Stimulated activated naive CD8-positive, alpha-beta T cell treated with anti-CD3 and anti-CD28 coated beads, Interleukin-15, Interleukin-2, amounts not matched to agents 100 ng/mL and 50 ng/mL, for 24 hours (primary cell): ENCODE measurements around the gene SNX33.
"Not testable (repeated sequence)": the region's sequence is repeated elsewhere in the genome, so short reads cannot be mapped to it uniquely, and the experiment has no call there.

Experiments
- H3K27ac Mint-ChIP-seq: one replicate; pipeline ENCODE4 v1.8.0; 2021; ENCODE audit warnings: mild to moderate bottlenecking, mixed read lengths
- H3K27me3 Mint-ChIP-seq: one replicate; pipeline ENCODE4 v1.8.0; 2021; ENCODE audit warnings: mixed read lengths
- H3K36me3 Mint-ChIP-seq: one replicate; pipeline ENCODE4 v1.8.0; 2021; ENCODE audit warnings: low read depth, mixed read lengths
- H3K4me1 Mint-ChIP-seq: one replicate; pipeline ENCODE4 v1.8.0; 2021; ENCODE audit warnings: low read depth, mixed read lengths
- H3K4me3 Mint-ChIP-seq: one replicate; pipeline ENCODE4 v1.8.0; 2021; ENCODE audit warnings: mild to moderate bottlenecking, mixed read lengths
- H3K9me3 Mint-ChIP-seq: one replicate; pipeline ENCODE4 v1.8.0; 2021; ENCODE audit warnings: mixed read lengths

Gene SNX33, protein sequence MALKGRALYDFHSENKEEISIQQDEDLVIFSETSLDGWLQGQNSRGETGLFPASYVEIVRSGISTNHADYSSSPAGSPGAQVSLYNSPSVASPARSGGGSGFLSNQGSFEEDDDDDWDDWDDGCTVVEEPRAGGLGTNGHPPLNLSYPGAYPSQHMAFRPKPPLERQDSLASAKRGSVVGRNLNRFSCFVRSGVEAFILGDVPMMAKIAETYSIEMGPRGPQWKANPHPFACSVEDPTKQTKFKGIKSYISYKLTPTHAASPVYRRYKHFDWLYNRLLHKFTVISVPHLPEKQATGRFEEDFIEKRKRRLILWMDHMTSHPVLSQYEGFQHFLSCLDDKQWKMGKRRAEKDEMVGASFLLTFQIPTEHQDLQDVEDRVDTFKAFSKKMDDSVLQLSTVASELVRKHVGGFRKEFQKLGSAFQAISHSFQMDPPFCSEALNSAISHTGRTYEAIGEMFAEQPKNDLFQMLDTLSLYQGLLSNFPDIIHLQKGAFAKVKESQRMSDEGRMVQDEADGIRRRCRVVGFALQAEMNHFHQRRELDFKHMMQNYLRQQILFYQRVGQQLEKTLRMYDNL

DNA sequence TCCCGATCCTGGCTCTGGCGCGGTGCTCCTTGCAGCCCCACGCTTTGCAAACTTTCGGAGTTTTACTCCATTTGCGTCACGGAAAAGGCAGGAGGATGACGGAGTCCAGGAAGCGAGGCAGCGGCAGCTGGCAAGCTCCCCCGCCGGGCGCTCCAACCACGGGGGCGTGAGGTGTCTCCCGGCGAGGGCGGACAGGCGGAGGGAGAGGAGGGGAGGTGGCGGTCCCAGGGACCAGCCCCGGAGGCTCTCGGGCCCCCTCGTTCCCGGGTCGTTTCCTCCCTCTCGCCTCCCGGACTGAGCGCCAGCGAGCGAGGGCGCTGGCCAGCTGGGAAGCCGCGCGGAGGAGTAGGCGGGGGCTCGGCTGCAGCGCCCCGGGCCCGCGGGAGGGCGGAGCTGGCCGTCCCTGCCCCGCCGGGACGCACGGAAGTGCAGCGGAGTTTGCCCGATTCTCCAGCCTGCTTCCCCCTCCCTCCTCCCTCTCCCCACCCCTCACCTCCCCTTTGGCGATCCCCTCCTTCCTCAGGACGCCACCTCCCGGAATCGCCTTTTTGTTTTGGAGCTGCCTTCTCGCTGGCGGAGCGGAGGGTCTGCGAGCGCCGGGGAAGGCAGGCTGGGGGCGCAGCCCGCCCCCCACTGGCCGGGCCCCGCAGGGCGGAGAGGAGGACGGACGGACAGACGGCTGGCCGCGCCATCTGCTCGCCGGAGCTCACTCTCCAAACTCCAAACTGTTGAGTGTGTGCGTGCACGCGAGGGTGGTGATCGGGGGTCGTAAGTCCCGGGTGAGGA, at the start of gene SNX33:
SNX33 (plus strand) TSS at position 543 of the 786 bp plus-strand sequence. CDS start 1,191 bp downstream, outside the sequence.
- Mint-ChIP-seq H3K27ac (peak within 1 kb of the TSS; percentile 81), H3K4me3 (peak within 1 kb of the TSS; percentile 86), H3K9me3 (no peaks in the 10 kb centered on the region), H3K27me3 (peaks cover 9% of the 10 kb centered on the region), H3K36me3 (no peaks in the 10 kb centered on the region), H3K4me1 (peaks cover 35% of the 10 kb centered on the region)

DNA sequence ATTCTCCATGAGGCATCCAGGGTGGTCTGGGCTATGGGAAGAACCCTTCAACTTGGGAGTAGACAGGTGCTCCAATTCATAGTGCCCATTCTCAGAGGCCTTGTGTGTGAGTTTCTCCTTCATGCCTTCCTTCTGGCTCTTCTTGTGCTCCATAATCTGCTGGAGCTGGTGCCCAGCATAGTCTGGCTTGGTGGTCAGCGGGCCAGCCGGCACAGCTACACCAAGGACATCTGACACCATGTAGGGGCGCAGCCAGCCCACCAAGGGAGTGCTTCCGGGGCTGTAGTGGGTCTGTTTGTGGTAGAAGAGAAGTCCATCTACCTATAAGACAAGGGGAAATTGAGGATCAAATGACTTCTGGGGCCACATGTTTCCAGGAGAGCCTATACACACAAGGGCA, 49.4 kb upstream of the SNX33 start:
- Mint-ChIP-seq H3K4me3 (no peak overlapping the region), H3K27me3 (no peaks in the 10 kb centered on the region), H3K36me3 (peaks cover 65% of the 10 kb centered on the region), H3K4me1 (peaks cover 19% of the 10 kb centered on the region), H3K27ac (no peak overlapping the region), H3K9me3 (no peaks in the 10 kb centered on the region)

DNA sequence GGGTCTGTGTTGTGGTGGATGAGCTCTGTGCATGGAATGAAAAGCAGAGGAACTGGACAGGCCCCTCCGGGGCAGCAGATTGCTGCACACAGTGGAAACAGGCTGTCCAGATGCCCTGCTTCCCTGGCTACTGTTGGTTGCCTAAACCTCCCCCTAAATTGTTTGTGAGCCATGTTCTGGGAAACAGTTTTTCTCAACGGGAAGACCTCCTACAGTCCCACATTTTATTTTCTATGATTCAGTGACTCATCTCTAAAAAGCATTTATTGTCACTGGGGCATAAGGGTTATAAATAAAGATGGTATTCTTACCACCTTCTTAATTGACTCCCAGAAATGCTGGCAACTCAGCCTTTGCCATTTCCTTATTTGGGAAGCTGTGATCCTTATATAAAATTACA, 48.3 kb upstream of the SNX33 start:
- Mint-ChIP-seq H3K9me3 (no peaks in the 10 kb centered on the region), H3K27me3 (no peaks in the 10 kb centered on the region), H3K36me3 (peaks cover 68% of the 10 kb centered on the region), H3K4me1 (peaks cover 19% of the 10 kb centered on the region), H3K4me3 (no peak overlapping the region), H3K27ac (no peak overlapping the region)

DNA sequence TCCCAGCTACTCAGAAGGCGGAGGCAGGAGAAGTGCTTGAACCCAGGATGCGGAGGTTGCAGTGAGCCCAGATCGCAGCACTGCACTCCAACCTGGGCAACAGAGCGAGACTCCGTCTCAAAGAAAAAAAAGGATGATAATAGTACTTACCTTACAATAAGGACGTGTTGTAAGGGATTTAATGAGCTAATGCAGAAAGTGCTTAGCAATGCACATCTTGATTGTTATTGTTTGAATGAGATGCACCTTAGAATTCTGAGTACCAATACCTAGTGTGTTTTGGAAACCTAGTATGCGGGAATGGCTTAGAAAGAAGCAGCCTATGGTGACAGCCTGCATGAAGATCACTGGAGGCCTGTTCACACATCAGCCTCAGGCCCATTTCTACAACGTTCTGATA, 41.7 kb upstream of the SNX33 start:
- no peaks in the 10 kb centered on the region for H3K9me3 Mint-ChIP-seq
- H3K27me3 Mint-ChIP-seq, result no peaks in the 10 kb centered on the region
- peak overlapping the region; percentile 24 for H3K4me3 Mint-ChIP-seq
- peaks cover 71% of the 10 kb centered on the region for H3K36me3 Mint-ChIP-seq
- H3K27ac Mint-ChIP-seq, result peak overlapping the region; percentile 80
- peaks cover 37% of the 10 kb centered on the region for H3K4me1 Mint-ChIP-seq

DNA sequence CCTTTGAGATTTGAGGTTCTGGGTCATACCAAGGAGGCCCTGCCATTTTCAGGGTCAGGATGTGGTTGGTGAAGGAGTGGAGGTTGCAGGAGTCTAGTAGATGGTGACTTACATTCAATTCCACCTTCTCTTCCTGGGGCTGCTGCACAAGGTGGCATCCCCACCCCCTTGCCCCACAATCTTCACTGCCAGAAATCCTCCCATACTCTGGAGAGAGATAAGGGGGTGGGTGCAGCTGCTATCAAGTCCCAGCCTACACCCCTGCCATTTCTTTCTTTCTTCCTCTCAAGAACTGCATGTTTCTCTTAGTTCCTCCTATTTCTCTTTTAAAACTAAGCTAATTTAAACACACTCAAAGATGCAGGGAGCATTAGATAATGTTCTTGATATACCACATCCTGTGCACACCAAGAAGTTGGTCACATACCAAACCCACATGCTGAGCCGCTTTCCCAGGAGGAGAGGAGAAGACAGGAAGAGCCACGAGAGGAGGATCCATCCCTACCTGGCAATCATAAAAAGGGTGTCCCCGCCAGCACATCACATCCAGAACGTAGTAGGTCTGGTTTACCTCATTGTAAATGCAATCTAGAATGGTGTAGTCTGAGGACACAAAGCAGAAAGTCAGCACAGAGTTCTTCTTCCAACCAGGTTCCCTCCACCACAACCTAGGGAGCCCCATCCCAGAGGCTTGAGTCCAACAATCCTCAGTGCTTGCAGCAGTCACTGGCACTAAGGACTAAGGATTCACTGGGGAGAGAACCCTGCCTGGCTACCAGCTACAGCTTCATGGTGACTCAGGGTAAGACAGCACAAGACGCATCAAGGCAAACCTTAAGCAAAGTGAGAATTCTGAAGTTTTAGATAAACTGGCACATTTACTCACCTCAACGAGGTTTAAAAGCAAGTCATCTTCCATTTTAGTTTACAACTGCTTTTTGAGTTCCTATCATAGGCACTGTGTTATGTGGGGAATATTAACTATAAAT, 40.7 kb upstream of the SNX33 start:
- peaks cover 67% of the 10 kb centered on the region for H3K36me3 Mint-ChIP-seq
- H3K27ac Mint-ChIP-seq, result peak overlapping the region; percentile 80
- H3K9me3 Mint-ChIP-seq, result no peaks in the 10 kb centered on the region
- H3K27me3 Mint-ChIP-seq, result no peaks in the 10 kb centered on the region
- peaks cover 37% of the 10 kb centered on the region for H3K4me1 Mint-ChIP-seq
- peak overlapping the region; percentile 24 for H3K4me3 Mint-ChIP-seq

DNA sequence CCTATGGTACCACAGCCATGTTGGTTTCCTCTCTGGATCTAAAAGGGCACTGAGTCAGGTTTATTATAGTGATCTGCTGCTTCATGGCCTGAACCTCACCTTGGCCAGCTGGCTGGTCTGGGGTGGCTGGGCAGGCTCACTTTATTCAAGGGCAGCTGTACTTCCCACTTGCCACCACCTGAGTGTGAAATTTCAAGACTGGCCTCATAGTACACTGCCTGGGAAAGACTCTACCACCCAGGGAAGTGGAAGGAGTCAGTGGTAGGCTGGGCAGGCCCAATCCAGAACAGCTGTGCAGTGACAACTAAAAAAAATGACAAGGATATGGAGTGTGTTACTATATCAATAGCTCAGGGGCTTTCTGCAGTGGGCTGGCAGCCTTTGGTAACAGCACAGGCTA, 30.9 kb upstream of the SNX33 start:
- Mint-ChIP-seq H3K36me3 (peaks cover 67% of the 10 kb centered on the region), H3K27me3 (no peaks in the 10 kb centered on the region), H3K27ac (no peak overlapping the region), H3K4me3 (no peak overlapping the region), H3K4me1 (peaks cover 31% of the 10 kb centered on the region), H3K9me3 (no peaks in the 10 kb centered on the region)

DNA sequence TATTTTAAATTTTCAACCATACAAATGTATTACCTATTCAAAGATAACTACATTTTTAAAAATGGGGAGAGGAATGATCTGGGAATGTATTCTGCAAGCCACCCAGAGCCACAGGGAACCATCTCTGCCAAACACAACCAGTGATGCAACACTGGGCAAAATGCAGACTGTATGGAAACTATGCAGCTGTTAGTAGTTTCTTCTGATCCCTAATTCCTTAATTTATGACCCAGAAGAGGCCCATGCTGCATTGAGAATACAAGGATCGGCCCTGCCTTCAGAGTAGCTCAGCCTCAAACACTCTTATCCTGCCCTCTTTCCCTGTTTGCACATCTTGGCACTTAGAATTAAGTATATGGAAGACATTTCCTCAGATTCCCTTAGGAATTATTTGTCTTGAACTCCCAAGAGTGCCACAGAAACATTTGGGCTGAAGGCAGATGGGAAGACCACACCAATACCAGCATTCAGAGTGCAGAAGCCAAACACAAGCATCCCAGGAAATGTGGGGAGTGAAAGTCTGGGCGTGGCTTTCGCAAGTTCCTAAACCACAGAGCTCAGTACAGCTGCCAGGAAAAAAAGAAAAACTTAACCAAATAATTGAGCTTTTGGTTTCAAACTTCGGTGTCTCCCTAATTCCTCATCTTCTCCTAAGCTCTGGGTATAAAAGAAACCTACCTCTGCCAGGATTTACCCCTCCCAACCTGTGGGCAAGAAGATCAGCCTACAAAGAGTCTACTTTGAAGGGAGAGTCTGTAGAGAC, 27.5 kb upstream of the SNX33 start:
- Mint-ChIP-seq H3K4me1 (peaks cover 50% of the 10 kb centered on the region), H3K27ac (peak overlapping the region; percentile 90), H3K27me3 (no peaks in the 10 kb centered on the region), H3K36me3 (peaks cover 49% of the 10 kb centered on the region), H3K9me3 (no peaks in the 10 kb centered on the region), H3K4me3 (peak overlapping the region; percentile 72)

DNA sequence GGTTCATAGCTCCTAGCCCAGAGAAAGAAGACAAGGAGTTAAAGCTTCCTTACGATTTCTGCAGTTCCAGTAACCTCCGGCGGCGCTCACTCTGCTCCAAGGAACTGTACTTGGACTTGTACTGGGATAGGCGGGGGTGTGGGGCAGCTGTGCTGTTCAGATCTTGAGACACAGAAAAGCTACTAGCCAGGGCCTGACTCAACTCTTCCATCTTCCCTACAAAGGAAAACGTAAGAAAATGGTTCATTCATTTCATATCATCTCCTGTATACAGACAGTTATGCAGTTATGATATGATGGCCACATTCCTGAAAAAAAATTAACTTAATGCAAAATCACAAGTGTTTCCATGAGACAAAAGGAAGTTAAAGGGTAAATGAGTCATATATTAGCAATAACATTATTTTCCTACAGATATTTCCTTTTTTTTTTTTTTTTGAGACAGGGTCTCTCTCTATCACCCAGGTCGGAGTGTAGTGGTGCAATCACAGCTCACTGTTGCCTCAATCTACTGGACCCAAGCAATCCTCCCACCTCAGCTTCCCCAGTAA, 26.8 kb upstream of the SNX33 start:
- Mint-ChIP-seq H3K27me3 (no peaks in the 10 kb centered on the region), H3K9me3 (no peaks in the 10 kb centered on the region), H3K36me3 (peaks cover 44% of the 10 kb centered on the region), H3K4me3 (peak overlapping the region; percentile 72), H3K4me1 (peaks cover 48% of the 10 kb centered on the region), H3K27ac (peak overlapping the region; percentile 90)

DNA sequence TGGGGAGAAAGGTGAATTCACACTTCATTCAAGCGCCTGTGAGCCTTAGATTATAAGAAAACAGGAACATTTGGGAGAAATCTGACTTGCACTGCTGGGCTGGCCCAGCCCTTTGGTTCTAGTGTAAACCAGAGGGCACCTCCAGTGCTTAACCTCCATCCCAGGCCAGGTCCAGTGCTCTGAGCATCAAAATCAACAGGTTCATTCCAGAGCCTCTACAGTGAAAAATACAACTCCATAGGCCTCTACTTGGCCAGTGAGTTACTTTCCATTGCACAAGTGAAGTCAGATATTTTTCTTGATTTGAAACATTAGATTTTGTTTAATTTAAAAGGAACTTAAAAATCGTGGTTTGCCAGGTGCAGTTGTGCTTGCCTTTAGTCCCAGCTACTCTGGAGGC, 25.2 kb upstream of the SNX33 start:
- no peak overlapping the region for H3K4me3 Mint-ChIP-seq
- peak overlapping the region; percentile 90 for H3K27ac Mint-ChIP-seq
- H3K9me3 Mint-ChIP-seq, result no peaks in the 10 kb centered on the region
- peaks cover 59% of the 10 kb centered on the region for H3K4me1 Mint-ChIP-seq
- H3K27me3 Mint-ChIP-seq, result no peaks in the 10 kb centered on the region
- H3K36me3 Mint-ChIP-seq, result peaks cover 31% of the 10 kb centered on the region

DNA sequence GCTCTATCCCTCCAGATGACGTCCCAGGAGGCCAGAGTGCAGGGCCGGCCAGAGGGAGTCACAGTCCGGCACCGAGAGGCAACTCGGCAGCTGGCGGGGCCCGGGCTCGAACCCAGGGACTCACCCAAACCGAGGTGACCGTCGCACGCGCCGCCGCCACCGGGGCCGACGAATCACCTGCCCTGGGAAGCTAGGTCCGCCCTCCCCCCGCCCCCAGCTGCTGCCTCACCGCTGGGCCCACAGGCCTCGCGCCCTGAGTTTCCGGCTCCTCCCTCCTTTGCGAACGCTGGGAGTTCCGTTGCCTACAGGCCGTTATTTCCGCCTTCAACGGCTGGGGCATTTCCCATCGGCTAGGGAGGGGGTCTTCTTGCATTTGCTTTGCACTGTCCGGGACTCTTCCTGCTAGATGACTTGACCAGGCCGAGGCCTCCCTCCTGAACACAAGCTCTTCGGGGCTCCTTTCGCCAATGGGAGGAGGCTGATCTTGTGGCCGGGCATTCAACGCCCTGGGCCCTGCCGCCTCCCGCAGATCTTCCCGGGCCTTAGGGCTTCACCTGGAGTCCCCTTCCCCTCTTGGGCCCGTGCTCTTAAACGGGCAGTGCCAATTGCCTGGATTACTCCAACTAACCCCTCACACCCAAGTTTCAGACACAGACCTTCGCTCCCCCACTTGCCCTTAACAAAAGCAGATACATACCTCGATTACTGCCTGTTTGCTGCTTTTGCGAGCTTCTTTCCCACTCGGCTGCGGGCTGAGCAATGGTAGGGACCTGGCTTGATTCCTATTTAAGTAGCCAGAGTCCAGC, 22.0 kb upstream of the SNX33 start, which contains the start of gene SNUPN:
SNUPN (minus strand) TSS at position 184 of the 806 bp plus-strand sequence. CDS start 4,674 bp downstream, outside the sequence.
- Mint-ChIP-seq H3K27ac (peak within 1 kb of the TSS; percentile 96), H3K27me3 (no peaks in the 10 kb centered on the region), H3K36me3 (peaks cover 11% of the 10 kb centered on the region), H3K4me1 (peaks cover 46% of the 10 kb centered on the region), H3K4me3 (peak within 1 kb of the TSS; percentile 94), H3K9me3 (no peaks in the 10 kb centered on the region)

DNA sequence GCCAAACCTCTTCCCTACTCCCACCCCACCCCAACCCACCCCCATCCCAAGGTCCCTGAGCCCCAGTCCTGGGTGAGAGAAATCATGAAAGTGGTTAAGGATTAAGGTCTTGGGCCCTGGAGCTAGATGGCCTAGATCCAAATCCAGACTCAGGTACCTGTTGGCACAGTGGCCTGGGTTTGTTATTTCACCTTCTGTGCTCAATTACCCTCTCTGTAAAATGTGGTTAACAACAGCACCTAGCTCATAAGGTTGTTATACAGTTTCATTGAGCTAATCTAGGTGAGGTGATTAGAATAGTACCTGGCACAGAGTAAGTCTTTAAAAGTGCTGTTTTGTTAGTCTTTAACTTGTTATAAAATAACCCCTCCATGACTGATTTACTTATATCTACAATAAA, 15.8 kb upstream of the SNX33 start:
- peaks cover 1% of the 10 kb centered on the region for H3K36me3 Mint-ChIP-seq

DNA sequence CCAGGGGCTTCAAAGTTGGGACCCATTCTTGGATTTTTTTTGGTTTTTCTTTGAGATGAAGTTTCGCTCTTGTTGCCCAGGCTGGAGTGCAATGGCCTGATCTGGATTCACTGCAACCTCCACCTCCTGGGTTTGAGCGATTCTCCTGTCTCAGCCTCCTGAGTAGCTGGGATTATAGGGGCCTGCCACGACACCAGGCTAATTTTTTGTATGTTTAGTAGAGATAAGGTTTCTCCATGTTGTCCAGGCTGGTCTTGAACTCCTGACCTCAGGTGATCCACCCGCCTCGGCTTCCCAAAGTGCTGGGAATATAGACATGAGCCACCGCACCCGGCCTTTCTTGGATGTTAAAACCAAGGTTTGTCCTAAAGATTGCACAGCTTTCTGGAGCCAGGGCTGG, 13.8 kb upstream of the SNX33 start:
- peaks cover 21% of the 10 kb centered on the region for H3K36me3 Mint-ChIP-seq
- not testable (repeated sequence) for H3K27me3 Mint-ChIP-seq, H3K27ac Mint-ChIP-seq, H3K9me3 Mint-ChIP-seq, H3K4me3 Mint-ChIP-seq
- H3K4me1 Mint-ChIP-seq, result peaks cover 24% of the 10 kb centered on the region

More for the DNA sequence above, 15.8 kb upstream of the SNX33 start:
- peaks cover 10% of the 10 kb centered on the region for H3K4me1 Mint-ChIP-seq
- H3K27me3 Mint-ChIP-seq, result no peaks in the 10 kb centered on the region
- no peak overlapping the region for H3K27ac Mint-ChIP-seq
- no peak overlapping the region for H3K4me3 Mint-ChIP-seq
- no peaks in the 10 kb centered on the region for H3K9me3 Mint-ChIP-seq

DNA sequence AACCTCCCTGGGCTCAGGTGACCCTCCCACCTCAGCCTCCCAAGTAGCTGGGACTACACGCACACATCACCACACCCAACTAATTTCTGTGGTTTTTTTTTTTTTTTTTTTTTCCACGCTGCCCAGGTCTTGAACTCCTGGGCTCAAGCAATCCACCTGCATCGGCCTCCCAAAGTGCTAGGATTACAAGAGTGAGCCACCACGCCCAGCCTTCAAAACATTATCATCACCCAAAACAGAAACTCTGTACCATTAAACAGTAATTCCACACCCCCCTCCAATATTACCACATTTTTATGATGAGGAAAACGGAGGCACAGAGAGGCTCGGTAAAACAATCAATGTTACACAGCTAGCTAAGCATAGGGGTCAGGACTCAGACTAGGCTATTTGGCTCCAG, 11.7 kb upstream of the SNX33 start:
- no peak overlapping the region for H3K27ac Mint-ChIP-seq
- H3K4me1 Mint-ChIP-seq, result peaks cover 32% of the 10 kb centered on the region
- H3K9me3 Mint-ChIP-seq, result no peaks in the 10 kb centered on the region
- no peaks in the 10 kb centered on the region for H3K27me3 Mint-ChIP-seq
- peaks cover 26% of the 10 kb centered on the region for H3K36me3 Mint-ChIP-seq
- H3K4me3 Mint-ChIP-seq, result no peak overlapping the region
